ENCODE measurements around the gene SRI.

Gene SRI

DNA sequence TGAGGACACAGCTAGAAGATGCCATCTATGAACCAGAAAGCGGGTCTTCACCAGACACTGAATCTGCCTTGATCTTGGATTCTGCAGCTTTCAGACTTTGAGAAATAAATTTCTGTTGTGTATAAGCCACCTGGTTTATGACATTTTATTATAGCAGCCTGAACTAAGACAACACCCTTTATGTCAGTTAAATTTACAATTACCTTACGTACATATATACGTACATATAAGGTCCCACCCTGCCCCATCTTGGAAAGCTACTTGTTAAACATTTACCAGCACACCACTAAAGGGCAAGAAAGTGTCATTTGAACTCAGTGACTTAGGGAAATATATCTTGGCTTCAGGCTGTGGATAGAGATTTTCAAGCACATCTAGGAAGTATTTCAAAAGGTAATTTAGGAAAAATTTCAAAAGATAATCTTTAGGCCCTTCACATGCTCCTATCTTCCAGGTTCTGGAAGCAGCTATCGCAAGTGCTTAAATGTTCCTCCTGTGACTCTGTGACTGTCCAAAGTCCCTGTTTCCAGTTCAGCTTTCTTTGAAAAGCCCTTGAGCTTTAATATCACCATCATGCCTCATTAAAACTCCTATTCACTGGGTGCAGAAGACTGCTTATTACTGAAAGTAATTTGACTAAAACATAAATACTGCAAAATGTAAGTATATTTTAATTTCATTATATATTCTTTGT lies 9.6 kb upstream of the SRI start:
- no peaks in the 10 kb centered on the region for H3K27me3 ChIP-seq
- H3K4me3 ChIP-seq (ENCODE audit: low read depth, low read length): no peak overlapping the region
- no peak for DNase-seq
- H3K36me3 ChIP-seq: no peaks in the 10 kb centered on the region
- no peaks in the 10 kb centered on the region for H3K9me3 ChIP-seq
- H3K4me1 ChIP-seq: no peaks in the 10 kb centered on the region
- TF ChIP-seq, protein P1, sequence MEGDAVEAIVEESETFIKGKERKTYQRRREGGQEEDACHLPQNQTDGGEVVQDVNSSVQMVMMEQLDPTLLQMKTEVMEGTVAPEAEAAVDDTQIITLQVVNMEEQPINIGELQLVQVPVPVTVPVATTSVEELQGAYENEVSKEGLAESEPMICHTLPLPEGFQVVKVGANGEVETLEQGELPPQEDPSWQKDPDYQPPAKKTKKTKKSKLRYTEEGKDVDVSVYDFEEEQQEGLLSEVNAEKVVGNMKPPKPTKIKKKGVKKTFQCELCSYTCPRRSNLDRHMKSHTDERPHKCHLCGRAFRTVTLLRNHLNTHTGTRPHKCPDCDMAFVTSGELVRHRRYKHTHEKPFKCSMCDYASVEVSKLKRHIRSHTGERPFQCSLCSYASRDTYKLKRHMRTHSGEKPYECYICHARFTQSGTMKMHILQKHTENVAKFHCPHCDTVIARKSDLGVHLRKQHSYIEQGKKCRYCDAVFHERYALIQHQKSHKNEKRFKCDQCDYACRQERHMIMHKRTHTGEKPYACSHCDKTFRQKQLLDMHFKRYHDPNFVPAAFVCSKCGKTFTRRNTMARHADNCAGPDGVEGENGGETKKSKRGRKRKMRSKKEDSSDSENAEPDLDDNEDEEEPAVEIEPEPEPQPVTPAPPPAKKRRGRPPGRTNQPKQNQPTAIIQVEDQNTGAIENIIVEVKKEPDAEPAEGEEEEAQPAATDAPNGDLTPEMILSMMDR (IDR thresholded peaks at IDR 0.05; ENCODE audit: low read depth, low read length): no peak

DNA sequence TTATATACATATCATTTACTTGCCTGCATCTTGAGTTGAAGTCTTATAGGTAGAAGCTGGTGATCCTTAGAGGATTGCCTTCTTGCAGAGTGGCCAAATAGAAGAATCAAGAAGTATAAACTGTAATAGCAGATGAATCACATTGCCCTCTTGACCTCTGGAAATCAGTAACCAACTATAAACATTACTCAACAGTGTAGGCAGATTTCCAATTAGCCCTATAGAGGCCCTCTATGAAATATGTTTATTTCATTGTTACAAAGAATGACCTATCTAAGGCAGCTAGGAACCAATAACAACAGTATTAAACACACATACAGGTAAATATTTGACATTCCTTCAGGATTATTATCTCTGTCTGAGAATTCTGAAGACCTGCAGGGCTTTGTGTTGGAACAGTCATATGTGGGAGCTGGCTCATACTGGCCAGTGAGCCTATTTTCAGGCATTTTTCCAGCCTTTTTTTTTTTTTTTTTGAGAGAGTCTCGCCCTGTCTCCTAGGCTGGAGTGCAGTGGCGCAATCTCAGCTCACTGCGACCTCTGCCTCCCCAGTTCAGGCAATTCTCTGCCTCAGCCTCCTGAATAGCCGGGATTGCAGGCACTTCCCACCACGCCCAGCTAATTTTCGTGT lies 7.2 kb upstream of the SRI start:
- Histone ChIP-seq H3K27me3 (no peaks in the 10 kb centered on the region), H3K9me3 (no peaks in the 10 kb centered on the region), H3K4me3 (ENCODE audit: low read depth, low read length) (no peak overlapping the region), H3K4me1 (no peaks in the 10 kb centered on the region), H3K36me3 (no peaks in the 10 kb centered on the region)
- TF ChIP-seq, protein P1 (IDR thresholded peaks at IDR 0.05; ENCODE audit: low read depth, low read length): no peak
- no peak for DNase-seq

DNA sequence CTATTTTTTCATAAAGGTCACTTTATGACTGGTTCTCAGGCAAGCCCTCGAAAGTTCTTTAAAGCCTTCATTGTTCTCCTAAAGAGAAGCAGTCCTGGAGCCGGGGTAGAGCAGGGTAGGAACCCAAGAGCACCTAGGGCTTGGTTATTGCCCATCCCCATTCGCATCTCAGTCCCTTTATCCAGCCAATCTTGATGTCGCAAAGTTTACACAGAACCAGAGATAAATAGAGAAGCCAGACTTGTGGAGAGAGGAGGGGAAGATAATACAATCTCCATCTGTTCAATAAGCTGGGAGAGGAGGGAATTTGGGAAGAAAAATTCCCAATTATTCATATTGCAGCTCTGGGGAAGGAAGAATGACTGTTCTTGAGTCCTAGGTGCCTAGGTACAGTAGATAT lies 6.4 kb upstream of the SRI start:
- Histone ChIP-seq H3K9me3 (no peaks in the 10 kb centered on the region), H3K4me3 (ENCODE audit: low read depth, low read length) (no peak overlapping the region), H3K4me1 (no peaks in the 10 kb centered on the region), H3K36me3 (no peaks in the 10 kb centered on the region), H3K27me3 (no peaks in the 10 kb centered on the region)
- DNase-seq: no peak
- TF ChIP-seq, protein P1 (IDR thresholded peaks at IDR 0.05; ENCODE audit: low read depth, low read length): no peak

DNA sequence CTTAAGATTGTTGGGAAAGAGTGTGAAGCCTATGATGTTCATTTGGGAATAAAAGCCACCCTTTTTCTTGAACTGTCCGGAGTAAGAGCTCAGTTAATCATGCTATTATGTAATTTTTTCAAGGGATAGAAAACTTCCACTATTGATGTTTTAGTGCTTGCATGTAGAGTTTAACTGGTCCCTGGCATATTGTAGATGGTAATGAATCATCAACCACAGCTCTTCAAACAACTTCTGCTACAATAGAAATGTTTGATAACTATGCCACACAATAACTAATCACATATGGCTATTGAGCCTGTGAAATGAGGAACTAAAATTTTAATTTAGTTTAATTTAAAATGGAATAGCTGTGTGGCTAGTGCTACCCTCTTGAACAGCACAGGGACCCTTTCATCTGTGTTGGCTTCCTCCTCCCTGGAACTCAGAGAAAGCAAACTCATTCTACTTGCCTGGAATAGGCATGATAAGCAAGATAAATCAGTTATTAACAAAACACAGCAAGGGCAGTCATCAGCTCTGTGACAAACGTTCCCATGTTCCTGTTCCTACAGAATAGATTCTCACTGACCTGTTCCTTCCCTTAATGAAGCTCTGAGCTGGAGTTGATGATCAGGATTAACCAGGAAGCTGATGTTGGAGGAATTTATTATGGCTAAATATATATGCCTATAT lies 4.9 kb upstream of the SRI start:
- Histone ChIP-seq H3K27me3 (no peaks in the 10 kb centered on the region), H3K4me3 (ENCODE audit: low read depth, low read length) (no peak overlapping the region), H3K36me3 (no peaks in the 10 kb centered on the region), H3K4me1 (no peaks in the 10 kb centered on the region), H3K9me3 (no peaks in the 10 kb centered on the region)
- TF ChIP-seq, protein P1 (IDR thresholded peaks at IDR 0.05; ENCODE audit: low read depth, low read length): no peak
- DNase-seq: no peak

DNA sequence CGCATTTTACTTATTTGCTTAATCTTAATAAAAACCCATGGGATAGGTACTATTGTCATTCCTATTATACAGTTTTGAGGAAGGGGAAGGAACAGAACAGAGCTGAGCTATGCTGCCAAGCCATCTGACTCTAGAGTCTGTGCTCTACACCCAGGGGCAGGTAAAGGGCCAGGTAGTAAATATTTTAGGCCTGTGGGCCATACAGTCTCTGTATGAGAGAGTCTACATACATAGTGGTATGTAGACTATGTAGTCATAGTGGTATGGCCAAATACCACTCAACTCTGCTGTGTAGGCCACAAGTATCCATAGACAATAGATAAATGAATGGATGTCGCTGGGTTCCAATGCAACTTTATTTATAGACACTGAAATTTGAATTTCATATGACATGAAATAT lies 3.4 kb upstream of the SRI start:
- no peaks in the 10 kb centered on the region for H3K27me3 ChIP-seq
- no peak for DNase-seq
- no peaks in the 10 kb centered on the region for H3K9me3 ChIP-seq
- TF ChIP-seq, protein P1 (IDR thresholded peaks at IDR 0.05; ENCODE audit: low read depth, low read length): no peak
- H3K4me3 ChIP-seq (ENCODE audit: low read depth, low read length): no peak overlapping the region
- H3K4me1 ChIP-seq: no peaks in the 10 kb centered on the region
- H3K36me3 ChIP-seq: no peaks in the 10 kb centered on the region

All from BE2C (cell line).